Activated T-cell treated with anti-CD3 and anti-CD28 coated beads, Interleukin-2, amount 50 U/mL, for 72 hours (primary cell): ENCODE data around the gene MICOS13. TPM values are rescaled to one million over a fixed set of nuclear protein-coding genes. Genes with fewer than 3 reads are reported as not detected.

Experiments used
- ATAC-seq, 2 donors: fragments of 150-1000 bp; cut with Tn5 transposase; replicated peaks in 1 of 2; 2 replicates each; pipeline ENCODE4 v1.10.0; 2021; ENCODE audit warnings: moderate library complexity in 2 of 2, mild to moderate bottlenecking in 1 of 2
- DNase-seq, 2 donors: peaks; one replicate each; pipeline ENCODE4 v3.0.0; 2021 to 2022; ENCODE audit warnings: mixed read lengths in 1 of 2
- H3K27ac Mint-ChIP-seq: one replicate; pipeline ENCODE4 v1.8.0; 2022; ENCODE audit warnings: mild to moderate bottlenecking, moderate library complexity, mixed read lengths
- H3K27me3 Mint-ChIP-seq: one replicate; pipeline ENCODE4 v1.8.0; 2022; ENCODE audit warnings: low read depth, mixed read lengths
- H3K36me3 Mint-ChIP-seq, 2 donors: one replicate each; pipeline ENCODE4 v1.8.0; 2022; ENCODE audit warnings: mixed read lengths in 2 of 2, mild to moderate bottlenecking in 1 of 2; ENCODE audit not compliant: insufficient read depth in 2 of 2
- H3K4me1 Mint-ChIP-seq: one replicate; pipeline ENCODE4 v1.8.0; 2022; ENCODE audit warnings: low read depth, mixed read lengths
- H3K4me3 Mint-ChIP-seq, 2 donors: one replicate each; pipeline ENCODE4 v1.8.0; 2022; ENCODE audit warnings: mild to moderate bottlenecking in 2 of 2, mixed read lengths in 2 of 2, moderate library complexity in 2 of 2
- H3K9me3 Mint-ChIP-seq, 2 donors: one replicate each; pipeline ENCODE4 v1.8.0; 2022; ENCODE audit warnings: mixed read lengths in 2 of 2
- total RNA-seq, 2 donors: library from RNA; stranded (reverse); gene quantifications; one replicate each; pipeline ENCODE4 v1.2.3, GENCODE V29; 2022

Gene MICOS13
- total RNA-seq, 2 donors from 2014 or later = 33.8 to 34.1 TPM

DNA sequence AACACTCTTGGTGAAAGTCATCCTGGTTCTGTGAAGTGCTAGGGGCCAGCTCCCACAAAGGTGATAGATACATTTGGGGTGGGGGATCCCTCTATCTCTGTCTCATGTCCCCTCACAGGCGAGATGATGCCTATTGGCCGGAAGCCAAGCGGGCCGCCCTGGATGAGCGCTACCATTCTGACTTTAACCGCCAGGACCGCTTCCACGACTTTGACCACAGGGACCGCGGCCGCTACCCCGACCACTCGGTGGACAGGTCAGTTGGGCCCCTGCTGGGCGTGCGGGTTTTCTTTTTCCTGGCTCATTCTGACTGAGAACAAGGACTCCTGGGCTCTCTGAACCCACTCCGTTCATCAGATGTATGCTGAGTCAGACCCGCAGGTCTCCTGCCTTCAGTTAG, 16.4 kb downstream of the MICOS13 start:
- H3K4me3 Mint-ChIP-seq = no peak overlapping the region
- H3K36me3 Mint-ChIP-seq = peaks cover 9 to 30% of the 10 kb centered on the region in 2 donors

DNA sequence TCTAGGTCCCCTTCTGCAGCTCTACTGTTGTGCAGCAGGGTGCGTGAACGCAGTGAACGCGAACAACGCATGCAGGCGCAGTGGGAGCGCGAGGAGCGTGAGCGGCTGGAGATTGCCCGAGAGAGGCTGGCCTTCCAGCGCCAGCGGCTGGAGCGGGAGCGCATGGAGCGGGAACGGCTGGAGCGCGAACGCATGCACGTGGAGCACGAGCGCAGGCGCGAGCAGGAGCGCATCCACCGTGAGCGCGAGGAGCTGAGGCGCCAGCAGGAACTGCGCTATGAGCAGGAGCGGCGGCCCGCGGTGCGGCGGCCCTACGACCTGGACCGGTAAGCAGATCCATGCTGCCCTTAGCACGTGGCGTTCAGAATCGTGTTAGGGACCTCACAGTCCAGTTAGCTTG, 18.8 kb downstream of the MICOS13 start:
- H3K27me3 Mint-ChIP-seq = no peaks in the 10 kb centered on the region
- peaks cover 18% of the 10 kb centered on the region for H3K4me1 Mint-ChIP-seq
- DNase-seq = no peak
- peaks cover 11 to 33% of the 10 kb centered on the region in 2 donors for H3K36me3 Mint-ChIP-seq
- no peak for ATAC-seq
- H3K27ac Mint-ChIP-seq = no peak overlapping the region
- no peak overlapping the region for H3K4me3 Mint-ChIP-seq
- H3K9me3 Mint-ChIP-seq = no peaks in the 10 kb centered on the region

More for the DNA sequence above, 16.4 kb downstream of the MICOS13 start:
- H3K27ac Mint-ChIP-seq = no peak overlapping the region
- no peak for DNase-seq
- H3K27me3 Mint-ChIP-seq = no peaks in the 10 kb centered on the region
- no peak for ATAC-seq
- H3K9me3 Mint-ChIP-seq = no peaks in the 10 kb centered on the region
- H3K4me1 Mint-ChIP-seq = peaks cover 18% of the 10 kb centered on the region

DNA sequence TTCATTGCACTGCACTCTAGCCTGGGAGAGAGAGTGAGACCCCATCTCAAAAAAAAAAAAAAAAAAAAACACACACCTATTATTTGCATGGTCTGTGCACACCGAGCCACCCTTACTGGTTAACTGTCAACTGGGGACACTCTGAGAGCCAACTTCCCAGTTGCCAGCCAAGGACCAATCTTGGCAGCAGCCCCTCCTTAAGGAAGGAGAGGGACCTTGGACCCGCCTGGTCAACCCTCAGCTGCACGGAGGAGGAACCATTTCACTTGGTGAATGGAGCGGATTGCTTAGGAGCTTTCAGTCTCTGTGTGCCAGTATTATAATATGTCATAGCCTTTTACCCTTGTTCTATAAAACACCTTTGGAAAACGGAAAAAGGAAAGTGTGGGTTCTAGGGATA, 24.9 kb downstream of the MICOS13 start:
- Mint-ChIP-seq H3K36me3 (peaks cover 14 to 41% of the 10 kb centered on the region in 2 donors), H3K4me3 (no peak overlapping the region), H3K9me3 (no peaks in the 10 kb centered on the region), H3K27ac (no peak overlapping the region), H3K4me1 (no peaks in the 10 kb centered on the region), H3K27me3 (no peaks in the 10 kb centered on the region)
- ATAC-seq (no peak), DNase-seq (no peak)

DNA sequence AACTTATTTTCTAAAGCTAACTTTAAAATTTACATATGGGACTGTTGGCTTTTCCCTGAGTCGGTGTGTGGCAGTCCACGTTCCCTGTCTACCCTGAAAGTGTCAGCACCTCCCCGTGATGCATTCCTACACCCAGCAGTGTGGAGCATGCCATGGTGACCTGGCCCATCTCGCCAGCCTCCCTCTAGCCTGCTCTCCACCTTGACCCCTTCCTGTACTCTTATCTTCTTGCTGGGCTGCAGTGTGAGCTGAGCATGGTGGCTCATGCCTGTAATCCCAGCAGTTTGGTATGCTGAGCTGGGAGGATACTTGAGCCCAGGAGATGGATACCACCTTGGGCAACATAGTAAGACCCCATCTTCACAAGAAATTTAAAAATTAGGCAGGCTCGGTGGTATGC, 25.4 kb downstream of the MICOS13 start:
- H3K4me3 Mint-ChIP-seq = no peak overlapping the region
- H3K27ac Mint-ChIP-seq = no peak overlapping the region
- ATAC-seq (no peak), DNase-seq (no peak)
- H3K9me3 Mint-ChIP-seq = no peaks in the 10 kb centered on the region
- peaks cover 14 to 42% of the 10 kb centered on the region in 2 donors for H3K36me3 Mint-ChIP-seq
- no peaks in the 10 kb centered on the region for H3K4me1 Mint-ChIP-seq
- no peaks in the 10 kb centered on the region for H3K27me3 Mint-ChIP-seq

DNA sequence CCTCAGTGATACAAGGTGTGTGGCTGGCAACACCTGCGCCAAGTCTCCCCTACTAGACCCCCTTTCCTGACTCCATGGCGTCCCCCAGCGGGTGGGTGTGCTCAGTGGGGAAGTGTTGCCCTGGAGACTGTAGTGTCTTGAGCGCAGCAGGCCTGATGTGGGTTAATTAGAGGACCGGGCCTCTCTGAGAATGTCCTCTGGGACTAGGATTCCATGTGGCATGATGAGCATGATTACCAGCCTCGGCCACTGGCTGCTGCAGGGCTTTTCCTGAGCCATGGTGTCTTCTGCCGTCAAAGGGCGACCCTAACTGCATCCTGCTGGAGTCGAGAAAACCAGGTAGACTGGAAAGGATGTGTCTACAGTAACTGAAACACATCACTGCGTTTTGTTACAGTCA, 28.1 kb downstream of the MICOS13 start:
- Mint-ChIP-seq H3K9me3 (no peaks in the 10 kb centered on the region), H3K27ac (no peak overlapping the region), H3K36me3 (peaks cover 17 to 46% of the 10 kb centered on the region in 2 donors), H3K4me1 (no peaks in the 10 kb centered on the region), H3K4me3 (no peak overlapping the region), H3K27me3 (no peaks in the 10 kb centered on the region)
- no peak for ATAC-seq
- no peak for DNase-seq

DNA sequence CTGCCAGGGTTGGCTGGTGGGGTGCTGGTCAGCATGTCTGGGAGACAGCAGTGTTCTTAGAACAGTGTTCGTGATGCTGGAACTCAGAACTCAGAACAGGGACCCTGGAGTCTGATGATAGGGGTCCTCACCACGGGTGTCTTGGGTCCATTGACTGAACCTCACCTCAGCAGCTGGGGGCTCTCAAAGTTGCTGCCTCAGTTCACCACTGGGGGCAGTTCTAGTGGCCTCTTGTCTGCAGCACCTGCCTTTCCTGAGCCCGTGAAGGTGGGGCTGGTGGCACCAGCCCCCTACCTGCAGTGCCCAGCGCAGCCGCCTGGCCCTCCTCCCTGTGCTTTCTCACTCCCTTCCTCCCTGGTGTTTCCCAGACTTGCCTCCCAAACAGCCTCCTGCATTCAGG, 29.0 kb downstream of the MICOS13 start:
- H3K9me3 Mint-ChIP-seq = no peaks in the 10 kb centered on the region
- no peak overlapping the region for H3K27ac Mint-ChIP-seq
- DNase-seq = no peak
- ATAC-seq = no peak
- peaks cover 18 to 51% of the 10 kb centered on the region in 2 donors for H3K36me3 Mint-ChIP-seq
- no peaks in the 10 kb centered on the region for H3K4me1 Mint-ChIP-seq
- no peaks in the 10 kb centered on the region for H3K27me3 Mint-ChIP-seq
- no peak overlapping the region for H3K4me3 Mint-ChIP-seq

DNA sequence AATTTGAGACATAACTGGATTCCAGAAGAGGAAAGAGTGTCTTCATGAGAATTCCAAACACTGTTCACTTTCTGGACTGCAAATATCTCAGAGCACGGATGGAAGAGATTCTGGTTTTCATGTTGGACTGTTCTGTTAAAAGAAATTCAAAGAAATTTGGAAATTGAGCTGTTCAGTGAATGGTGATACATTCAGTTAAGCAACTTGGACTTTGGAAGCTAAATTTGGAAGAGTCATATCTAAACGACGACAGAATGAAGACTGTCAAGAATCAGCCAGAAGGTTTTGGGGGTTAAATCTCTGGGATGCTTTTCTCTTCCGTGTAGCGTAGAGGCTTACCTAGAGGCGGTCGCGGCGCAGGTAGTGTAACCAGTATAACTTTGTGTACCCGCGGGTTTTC, 31.9 kb downstream of the MICOS13 start:
- no peak overlapping the region for H3K4me3 Mint-ChIP-seq
- H3K4me1 Mint-ChIP-seq = no peaks in the 10 kb centered on the region
- peak overlapping the region; percentile 70 for H3K27ac Mint-ChIP-seq
- peaks cover 20 to 52% of the 10 kb centered on the region in 2 donors for H3K36me3 Mint-ChIP-seq
- H3K27me3 Mint-ChIP-seq = no peaks in the 10 kb centered on the region
- ATAC-seq (no peak), DNase-seq (no peak)
- H3K9me3 Mint-ChIP-seq = no peaks in the 10 kb centered on the region

DNA sequence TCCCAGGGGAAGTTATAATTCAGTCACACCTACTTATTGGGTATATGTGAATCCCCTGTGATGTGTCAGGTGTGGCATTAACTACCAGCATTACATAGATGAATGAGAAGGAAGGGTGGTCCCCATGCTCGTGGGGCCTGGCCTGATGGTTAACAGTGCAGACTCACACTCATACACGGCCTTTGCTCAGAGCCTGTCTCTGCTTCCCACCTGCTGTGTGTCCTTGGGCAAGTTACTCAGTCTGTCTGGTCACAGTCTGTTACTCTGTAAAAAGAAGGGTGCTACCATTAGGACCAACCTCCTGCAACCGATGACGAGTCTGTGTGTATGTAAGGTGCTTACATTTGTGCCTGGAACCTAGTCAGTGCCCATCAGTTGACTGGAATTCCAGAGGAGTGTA, 33.6 kb downstream of the MICOS13 start:
- peaks cover under 1% of the 10 kb centered on the region for H3K4me1 Mint-ChIP-seq
- H3K4me3 Mint-ChIP-seq = no peak overlapping the region
- H3K27ac Mint-ChIP-seq = peak overlapping the region; percentile 10
- DNase-seq = no peak
- ATAC-seq = no peak
- peaks cover 12 to 56% of the 10 kb centered on the region in 2 donors for H3K36me3 Mint-ChIP-seq
- no peaks in the 10 kb centered on the region for H3K27me3 Mint-ChIP-seq
- H3K9me3 Mint-ChIP-seq = no peaks in the 10 kb centered on the region

DNA sequence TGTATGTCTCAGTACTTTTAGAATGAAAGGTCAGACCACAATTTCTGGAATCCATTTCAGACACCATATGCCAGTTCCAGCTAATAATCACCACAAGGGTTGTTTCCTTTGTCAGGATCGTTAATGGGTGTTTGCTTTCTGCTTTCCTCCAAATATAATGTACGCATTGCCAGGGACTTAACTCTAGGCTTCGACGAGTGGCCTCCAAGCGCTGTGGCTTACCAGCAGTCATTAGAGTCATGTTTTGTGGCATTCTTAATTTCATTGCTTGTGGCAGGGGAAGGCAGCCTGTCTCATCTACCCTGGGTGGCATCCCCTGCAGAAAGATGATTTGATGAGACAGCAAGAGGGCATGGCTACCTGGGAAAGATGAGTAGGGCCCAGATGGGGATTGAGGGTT, 34.9 kb downstream of the MICOS13 start:
- no peak overlapping the region for H3K4me3 Mint-ChIP-seq
- DNase-seq (no peak), ATAC-seq (no peak)
- H3K27ac Mint-ChIP-seq = peak overlapping the region; percentile 72
- H3K4me1 Mint-ChIP-seq = peaks cover 7% of the 10 kb centered on the region
- H3K9me3 Mint-ChIP-seq = no peaks in the 10 kb centered on the region
- H3K36me3 Mint-ChIP-seq = peaks cover 13 to 58% of the 10 kb centered on the region in 2 donors
- H3K27me3 Mint-ChIP-seq = no peaks in the 10 kb centered on the region

DNA sequence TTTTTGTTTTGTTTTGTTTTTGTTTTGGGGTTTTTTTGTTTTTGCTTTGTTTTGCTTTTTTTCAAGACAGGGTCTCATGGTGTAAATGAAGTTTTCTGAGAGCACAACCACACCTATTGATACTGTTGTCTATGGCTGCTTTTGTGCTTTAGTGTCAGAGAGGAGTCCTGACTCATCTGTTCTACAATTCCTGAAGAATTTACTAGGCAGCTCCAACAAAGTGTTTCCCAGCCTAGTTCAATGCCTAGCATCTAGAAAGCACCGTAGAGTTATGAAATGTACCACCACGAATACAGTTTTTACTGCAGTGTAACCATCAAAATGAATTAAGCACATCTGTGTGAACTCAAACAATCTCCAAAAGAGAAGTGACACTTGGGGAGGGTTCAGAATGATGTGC, 36.3 kb downstream of the MICOS13 start:
- Mint-ChIP-seq H3K27ac (no peak overlapping the region), H3K36me3 (peaks cover 13 to 55% of the 10 kb centered on the region in 2 donors), H3K27me3 (no peaks in the 10 kb centered on the region), H3K9me3 (no peaks in the 10 kb centered on the region), H3K4me3 (no peak overlapping the region), H3K4me1 (peaks cover 7% of the 10 kb centered on the region)
- DNase-seq (no peak), ATAC-seq (no peak)

DNA sequence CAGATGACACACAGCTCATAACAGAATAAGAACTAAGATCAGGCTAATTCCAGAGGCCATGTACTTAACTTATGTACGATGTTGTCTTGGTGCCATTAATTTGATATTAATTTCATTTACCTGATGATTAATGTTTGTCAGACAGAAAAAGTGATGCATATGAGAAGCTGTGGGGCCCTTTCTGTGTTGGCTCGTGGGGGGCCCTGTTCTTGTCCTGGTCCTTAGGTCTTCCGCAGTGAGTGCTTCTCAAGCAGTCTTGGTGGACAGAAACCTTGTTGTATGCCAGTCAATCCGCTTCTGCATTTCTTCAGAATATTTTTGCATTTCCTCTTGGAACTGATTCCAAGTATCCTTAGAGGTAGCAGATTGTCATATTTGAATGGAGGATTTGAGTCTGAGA, 37.3 kb downstream of the MICOS13 start:
- Mint-ChIP-seq H3K36me3 (peaks cover 10 to 55% of the 10 kb centered on the region in 2 donors), H3K27ac (no peak overlapping the region), H3K4me3 (no peak overlapping the region), H3K27me3 (no peaks in the 10 kb centered on the region), H3K9me3 (no peaks in the 10 kb centered on the region), H3K4me1 (peaks cover 7% of the 10 kb centered on the region)
- no peak for DNase-seq
- no peak for ATAC-seq

DNA sequence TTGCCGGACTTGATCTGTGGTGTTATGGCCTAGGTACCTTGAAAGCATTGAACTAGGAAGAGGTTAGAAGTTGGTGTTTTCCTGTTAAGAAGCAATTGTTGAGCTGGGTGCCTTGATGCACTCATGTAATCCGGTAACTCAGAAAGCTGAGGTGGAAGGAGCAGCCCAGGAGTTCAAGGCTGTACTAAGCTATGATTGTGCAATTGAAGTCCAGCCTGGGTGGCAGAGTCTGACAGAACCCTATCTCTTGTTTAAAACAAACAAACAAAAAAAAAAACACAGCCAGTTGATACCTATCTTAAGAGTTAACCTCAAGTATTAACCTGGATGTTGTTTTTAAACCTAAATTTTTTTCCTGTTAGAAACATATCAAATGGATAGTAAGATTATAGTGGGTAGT, 38.1 kb downstream of the MICOS13 start:
- Mint-ChIP-seq H3K4me3 (no peak overlapping the region), H3K9me3 (no peaks in the 10 kb centered on the region), H3K27me3 (no peaks in the 10 kb centered on the region), H3K36me3 (peaks cover 8 to 53% of the 10 kb centered on the region in 2 donors), H3K4me1 (peaks cover 7% of the 10 kb centered on the region), H3K27ac (no peak overlapping the region)
- ATAC-seq (no peak), DNase-seq (no peak)

DNA sequence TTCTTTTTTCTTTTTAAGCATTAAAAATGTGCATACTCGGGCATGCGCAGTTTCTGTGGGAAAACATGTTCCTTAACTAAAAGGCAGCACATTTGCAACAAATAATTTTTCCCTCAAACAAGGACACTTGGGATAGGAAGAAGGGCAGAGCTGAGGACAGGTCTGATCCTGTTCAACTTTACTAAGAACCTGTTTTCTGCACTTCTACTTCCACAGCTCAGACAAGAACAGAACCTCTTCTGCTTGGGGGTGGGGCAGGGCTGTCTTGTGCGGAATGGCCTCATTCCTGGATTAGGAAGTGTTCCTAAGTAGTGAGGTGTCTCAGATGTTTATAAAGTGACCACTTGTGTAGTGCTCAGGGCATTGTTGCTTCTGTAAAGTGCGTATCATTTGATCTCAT, 39.1 kb downstream of the MICOS13 start:
- ATAC-seq = no peak
- Mint-ChIP-seq H3K4me1 (peaks cover 7% of the 10 kb centered on the region), H3K4me3 (no peak overlapping the region), H3K27ac (no peak overlapping the region), H3K27me3 (no peaks in the 10 kb centered on the region), H3K9me3 (no peaks in the 10 kb centered on the region), H3K36me3 (peaks cover 5 to 43% of the 10 kb centered on the region in 2 donors)
- no peak for DNase-seq

DNA sequence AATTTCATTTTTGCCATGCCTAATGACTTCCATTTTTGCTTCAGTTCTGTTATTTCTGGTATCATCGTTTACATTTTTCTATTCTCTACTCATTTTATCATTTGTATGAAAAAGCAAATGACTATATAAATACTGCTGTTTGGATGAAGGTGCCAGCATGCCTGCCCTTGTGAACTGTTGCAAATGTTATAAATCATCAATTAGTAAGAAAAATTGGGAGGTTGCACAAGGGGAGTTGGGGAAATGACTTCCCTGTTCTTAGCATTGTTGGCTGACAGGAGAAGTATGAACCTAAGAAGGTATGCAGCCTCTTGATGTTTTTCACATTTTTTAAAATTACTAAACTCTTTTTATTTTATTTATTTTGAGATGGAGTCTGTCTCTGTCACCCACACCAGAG, 42.3 kb downstream of the MICOS13 start:
- H3K27me3 Mint-ChIP-seq = no peaks in the 10 kb centered on the region
- ATAC-seq (no peak), DNase-seq (no peak)
- H3K9me3 Mint-ChIP-seq = no peaks in the 10 kb centered on the region
- H3K4me3 Mint-ChIP-seq = no peak overlapping the region
- H3K4me1 Mint-ChIP-seq = peaks cover 32% of the 10 kb centered on the region
- H3K36me3 Mint-ChIP-seq = peaks cover 5 to 34% of the 10 kb centered on the region in 2 donors
- no peak overlapping the region for H3K27ac Mint-ChIP-seq
